Calu3 (cell line): ENCODE measurements around the gene COL19A1. TPM values are rescaled to one million over a fixed set of nuclear protein-coding genes. Genes with fewer than 3 reads are reported as not detected.

Experiments used
- BruUV-seq: library from RNA; stranded (reverse); fragments of 400-500 nt; replicated peaks from 2 replicates; lab custom pipeline; 2021; lab: Mats Ljungman, UMichigan
- CTCF ChIA-PET: fragments of 300-600 bp; sonication (Branson Sonifier 250); formaldehyde crosslinking; loops from one replicate; lab custom pipeline; 2022; ENCODE audit warnings: antibody characterized with exemption; lab: Charles Lee
- DNase-seq: peaks from one replicate; pipeline ENCODE4 v3.0.0; 2022
- H3K27ac Mint-ChIP-seq: one replicate; pipeline ENCODE4 v1.8.0; 2022; ENCODE audit warnings: mixed read lengths; ENCODE audit not compliant: unreplicated experiment
- H3K27me3 Mint-ChIP-seq: one replicate; pipeline ENCODE4 v1.8.0; 2022; ENCODE audit warnings: mixed read lengths; ENCODE audit not compliant: unreplicated experiment
- H3K36me3 Mint-ChIP-seq: one replicate; pipeline ENCODE4 v1.8.0; 2022; ENCODE audit warnings: mild to moderate bottlenecking, moderate library complexity, mixed read lengths; ENCODE audit not compliant: insufficient read depth, unreplicated experiment
- H3K4me1 Mint-ChIP-seq: one replicate; pipeline ENCODE4 v1.8.0; 2022; ENCODE audit warnings: mild to moderate bottlenecking, low read depth, mixed read lengths; ENCODE audit not compliant: unreplicated experiment
- H3K4me3 Mint-ChIP-seq: one replicate; pipeline ENCODE4 v1.8.0; 2022; ENCODE audit warnings: mild to moderate bottlenecking, low read depth, moderate library complexity, mixed read lengths; ENCODE audit not compliant: unreplicated experiment
- H3K9me3 Mint-ChIP-seq: one replicate; pipeline ENCODE4 v1.8.0; 2022; ENCODE audit warnings: low read depth, mixed read lengths; ENCODE audit not compliant: unreplicated experiment
- intact Hi-C: fragments of 100-400 bp; cut with micrococcal nuclease; formaldehyde crosslinking; loops from one replicate; pipeline ENCODE4 v1.10.0; 2022; ENCODE audit not compliant: unreplicated experiment
- total RNA-seq: library from RNA; stranded (reverse); gene quantifications from 2 replicates; pipeline ENCODE4 v1.2.3, GENCODE V29; 2022
- TF ChIP-seq, protein P1 (sequence below): fragments of 200-600 bp; IDR thresholded peaks from one replicate; pipeline ENCODE4 v1.8.0; 2022; ENCODE audit warnings: antibody characterized with exemption; ENCODE audit not compliant: unreplicated experiment

The COL19A1 gene
- total RNA-seq, 1 experiment from 2014 or later = not detected

- no TSS peak for BruUV-seq
- Mint-ChIP-seq H3K36me3 (no peaks in the 10 kb centered on the region), H3K4me3 (no peak overlapping the region), H3K4me1 (no peaks in the 10 kb centered on the region), H3K27ac (no peak overlapping the region), H3K27me3 (peaks cover 16% of the 10 kb centered on the region), H3K9me3 (no peaks in the 10 kb centered on the region)
- intact Hi-C loops = no loop called here
- CTCF ChIA-PET = no interaction called here
- TF ChIP-seq, protein P1, sequence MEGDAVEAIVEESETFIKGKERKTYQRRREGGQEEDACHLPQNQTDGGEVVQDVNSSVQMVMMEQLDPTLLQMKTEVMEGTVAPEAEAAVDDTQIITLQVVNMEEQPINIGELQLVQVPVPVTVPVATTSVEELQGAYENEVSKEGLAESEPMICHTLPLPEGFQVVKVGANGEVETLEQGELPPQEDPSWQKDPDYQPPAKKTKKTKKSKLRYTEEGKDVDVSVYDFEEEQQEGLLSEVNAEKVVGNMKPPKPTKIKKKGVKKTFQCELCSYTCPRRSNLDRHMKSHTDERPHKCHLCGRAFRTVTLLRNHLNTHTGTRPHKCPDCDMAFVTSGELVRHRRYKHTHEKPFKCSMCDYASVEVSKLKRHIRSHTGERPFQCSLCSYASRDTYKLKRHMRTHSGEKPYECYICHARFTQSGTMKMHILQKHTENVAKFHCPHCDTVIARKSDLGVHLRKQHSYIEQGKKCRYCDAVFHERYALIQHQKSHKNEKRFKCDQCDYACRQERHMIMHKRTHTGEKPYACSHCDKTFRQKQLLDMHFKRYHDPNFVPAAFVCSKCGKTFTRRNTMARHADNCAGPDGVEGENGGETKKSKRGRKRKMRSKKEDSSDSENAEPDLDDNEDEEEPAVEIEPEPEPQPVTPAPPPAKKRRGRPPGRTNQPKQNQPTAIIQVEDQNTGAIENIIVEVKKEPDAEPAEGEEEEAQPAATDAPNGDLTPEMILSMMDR = no peak
- DNase-seq = no peak
Measured at GRCh38 chr6:70188202-70188601, 321.8 kb downstream of the COL19A1 start.

DNA sequence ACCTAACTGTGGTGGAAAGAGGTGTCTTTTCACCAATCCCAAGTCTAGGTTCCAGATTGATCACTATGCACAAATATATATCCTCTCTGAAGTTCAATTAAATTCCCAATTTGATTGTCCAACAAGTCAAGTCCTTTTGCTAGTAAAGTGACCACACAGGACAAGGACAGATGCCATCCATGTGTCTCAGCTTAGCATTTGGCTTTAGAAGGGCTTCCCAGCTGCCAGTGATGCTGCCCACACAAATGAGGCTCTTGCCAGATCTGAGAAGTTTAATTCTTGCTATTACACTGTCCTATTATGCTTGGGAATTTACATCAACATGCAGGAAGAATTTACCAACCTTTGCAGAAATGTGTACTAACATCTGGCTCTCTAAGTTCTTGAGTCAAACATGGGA, 328.1 kb downstream of the COL19A1 start:
- Mint-ChIP-seq H3K9me3 (no peaks in the 10 kb centered on the region), H3K4me3 (no peak overlapping the region), H3K4me1 (no peaks in the 10 kb centered on the region), H3K36me3 (no peaks in the 10 kb centered on the region), H3K27me3 (peaks cover 41% of the 10 kb centered on the region), H3K27ac (no peak overlapping the region)
- CTCF ChIA-PET = no interaction called here
- intact Hi-C loops = no loop called here
- BruUV-seq = no TSS peak
- TF ChIP-seq, protein P1 = no peak
- DNase-seq = no peak

- DNase-seq = no peak
- no peaks in the 10 kb centered on the region for H3K36me3 Mint-ChIP-seq
- BruUV-seq = no TSS peak
- H3K4me3 Mint-ChIP-seq = no peak overlapping the region
- intact Hi-C loops = no loop called here
- H3K27ac Mint-ChIP-seq = no peak overlapping the region
- CTCF ChIA-PET = no interaction called here
- H3K4me1 Mint-ChIP-seq = no peaks in the 10 kb centered on the region
- peaks cover 41% of the 10 kb centered on the region for H3K27me3 Mint-ChIP-seq
- H3K9me3 Mint-ChIP-seq = no peaks in the 10 kb centered on the region
- TF ChIP-seq, protein P1 = no peak
Measured at GRCh38 chr6:70196531-70196930, 330.2 kb downstream of the COL19A1 start.

GRCh38 chr6:70198785-70199184, 332.4 kb downstream of the COL19A1 start:
- H3K4me1 Mint-ChIP-seq = no peaks in the 10 kb centered on the region
- CTCF ChIA-PET = no interaction called here
- no peaks in the 10 kb centered on the region for H3K36me3 Mint-ChIP-seq
- H3K4me3 Mint-ChIP-seq = no peak overlapping the region
- TF ChIP-seq, protein P1 = no peak
- no TSS peak for BruUV-seq
- DNase-seq = no peak
- H3K27me3 Mint-ChIP-seq = peaks cover 19% of the 10 kb centered on the region
- intact Hi-C loops = no loop called here
- H3K9me3 Mint-ChIP-seq = no peaks in the 10 kb centered on the region
- H3K27ac Mint-ChIP-seq = no peak overlapping the region
